ENCODE results near the gene HDAC5. TPM values are rescaled to one million over a fixed set of nuclear protein-coding genes. Genes with fewer than 3 reads are reported as not detected.

Gene HDAC5
- 12.0 to 16.8 TPM (median 15.3 TPM) in 5 replicates for total RNA-seq (2022; extraction: Qiagen RNA extraction)

GRCh38 chr17:44123356-44124117, at the start of gene HDAC5:
Gene HDAC5 (minus strand): TSS chr17:44123641. CDS start chr17:44117515, 6,126 bp downstream.

DNA sequence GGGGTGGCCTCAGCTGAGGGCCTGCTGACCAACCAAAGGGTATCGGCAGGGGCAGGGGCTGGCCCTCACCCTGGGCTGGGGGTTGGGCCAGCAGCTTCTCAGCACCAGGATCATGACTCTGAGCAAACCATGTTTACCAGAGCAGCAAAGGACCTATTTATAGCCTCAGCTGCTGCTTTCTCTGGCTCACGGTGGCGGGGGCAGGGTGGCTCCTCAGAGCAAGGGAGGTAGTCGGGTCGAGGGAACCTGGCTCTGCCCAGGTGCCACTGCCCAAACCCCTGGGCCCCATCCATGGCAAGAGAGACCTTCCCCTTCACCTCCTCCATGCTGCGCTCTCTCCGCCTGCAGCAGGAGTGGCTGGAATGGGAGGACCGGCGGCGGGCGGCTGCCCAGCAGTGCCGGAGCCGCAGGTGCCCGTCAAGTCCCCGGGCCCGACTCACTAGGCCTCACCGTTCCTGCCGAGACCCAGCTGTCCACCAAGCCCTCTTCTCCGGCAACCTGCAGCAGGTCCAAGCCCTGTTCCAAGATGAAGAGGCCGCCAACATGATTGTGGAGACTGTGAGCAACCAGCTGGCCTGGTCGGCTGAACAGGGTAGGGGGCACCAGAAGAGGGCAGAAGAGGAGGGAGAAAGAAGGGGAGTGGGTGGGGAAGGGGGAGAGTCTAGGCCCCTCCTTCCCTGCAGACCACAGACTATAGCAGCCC, 47.2 kb upstream of the HDAC5 start, which contains the start of gene ASB16:
Gene ASB16, plus strand, starts transcription at position 206 of the 703 bp plus-strand sequence. Its CDS starts 86 bp downstream, at position 292.

GRCh38 chr17:44070455-44071197, 52.8 kb downstream of the HDAC5 start, which contains the start of gene G6PC3:
Gene G6PC3 (plus strand): TSS chr17:44070735. CDS start chr17:44070966, 231 bp downstream.

GRCh38 chr17:44066204-44066930, 57.1 kb downstream of the HDAC5 start, which contains the start of gene LSM12:
Gene LSM12 (minus strand): TSS chr17:44066671. CDS start chr17:44066587, 84 bp downstream.

Other genes with a start within 250 kb of the HDAC5 start
- 1.1 to 1.8 TPM (median 1.4 TPM) in 5 replicates for gene MPP2, start 216.1 kb downstream of the HDAC5 start, total RNA-seq (2022; extraction: Qiagen RNA extraction)
- 0.34 to 0.43 TPM in 2 of 5 replicates, not detected in the others for gene PPY, start 181.2 kb downstream of the HDAC5 start, total RNA-seq (2022; extraction: Qiagen RNA extraction)
- gene PYY, start 169.7 kb downstream of the HDAC5 start, total RNA-seq (2022; extraction: Qiagen RNA extraction): 0.08 TPM in 1 of 5 replicates, not detected in the others
- 1.1 to 1.4 TPM (median 1.2 TPM) in 5 replicates for gene NAGS, start 119.0 kb downstream of the HDAC5 start, total RNA-seq (2022; extraction: Qiagen RNA extraction)
- 26.6 to 32.4 TPM (median 30.7 TPM) in 5 replicates for gene TMEM101, start 108.7 kb downstream of the HDAC5 start, total RNA-seq (2022; extraction: Qiagen RNA extraction)
- 48.6 to 52.3 TPM (median 49.5 TPM) in 5 replicates for gene LSM12, start 57.0 kb downstream of the HDAC5 start, total RNA-seq (2022; extraction: Qiagen RNA extraction)
- 116 to 174 TPM (median 167 TPM) in 5 replicates for gene G6PC3, start 52.9 kb downstream of the HDAC5 start, total RNA-seq (2022; extraction: Qiagen RNA extraction)
- 8.3 to 11.9 TPM (median 11.3 TPM) in 5 replicates for gene HROB, start 18.3 kb upstream of the HDAC5 start, total RNA-seq (2022; extraction: Qiagen RNA extraction)
- 0.07 TPM in 3 of 5 replicates, not detected in the others for gene ASB16, start 47.1 kb upstream of the HDAC5 start, total RNA-seq (2022; extraction: Qiagen RNA extraction)
- 34.5 to 43.3 TPM (median 42.7 TPM) in 5 replicates for gene TMUB2, start 63.3 kb upstream of the HDAC5 start, total RNA-seq (2022; extraction: Qiagen RNA extraction)
- 52.9 to 68.2 TPM (median 63.5 TPM) in 5 replicates for gene ATXN7L3, start 76.2 kb upstream of the HDAC5 start, total RNA-seq (2022; extraction: Qiagen RNA extraction)
- 79.2 to 91.0 TPM (median 85.8 TPM) in 5 replicates for gene UBTF, start 96.0 kb upstream of the HDAC5 start, total RNA-seq (2022; extraction: Qiagen RNA extraction)
- not detected in 5 replicates for gene SLC4A1, start 144.5 kb upstream of the HDAC5 start, total RNA-seq (2022; extraction: Qiagen RNA extraction)
- gene RUNDC3A, start 185.0 kb upstream of the HDAC5 start, total RNA-seq (2022; extraction: Qiagen RNA extraction): 0.82 to 1.5 TPM (median 0.88 TPM) in 5 replicates
- 145 to 205 TPM (median 196 TPM) in 5 replicates for gene SLC25A39, start 201.2 kb upstream of the HDAC5 start, total RNA-seq (2022; extraction: Qiagen RNA extraction)
- 224 to 253 TPM (median 236 TPM) in 5 replicates for gene GRN, start 221.7 kb upstream of the HDAC5 start, total RNA-seq (2022; extraction: Qiagen RNA extraction)
- gene FAM171A2, start 240.2 kb upstream of the HDAC5 start, total RNA-seq (2022; extraction: Qiagen RNA extraction): 2.8 to 4.8 TPM (median 3.5 TPM) in 5 replicates

Data from A549 treated with AZD2906 at 1 μM for 4 hours (cell line).